Endothelial cell of hepatic sinusoid (primary cell): ENCODE results near the gene SVOP.
"Not testable (repeated sequence)": the region's sequence is repeated elsewhere in the genome, so short reads cannot be mapped to it uniquely, and the experiment has no call there.

Experiments
- in situ Hi-C: cut with HindIII; loops from 2 replicates; pipeline ENCODE4 v1.10.0; 2017; ENCODE audit warnings: low sequenced_read_pairs

SVOP gene

GRCh38 chr12:109033239-109034196 is 12.7 kb upstream of the SVOP start:
- in situ Hi-C loops, result no loop called here

DNA sequence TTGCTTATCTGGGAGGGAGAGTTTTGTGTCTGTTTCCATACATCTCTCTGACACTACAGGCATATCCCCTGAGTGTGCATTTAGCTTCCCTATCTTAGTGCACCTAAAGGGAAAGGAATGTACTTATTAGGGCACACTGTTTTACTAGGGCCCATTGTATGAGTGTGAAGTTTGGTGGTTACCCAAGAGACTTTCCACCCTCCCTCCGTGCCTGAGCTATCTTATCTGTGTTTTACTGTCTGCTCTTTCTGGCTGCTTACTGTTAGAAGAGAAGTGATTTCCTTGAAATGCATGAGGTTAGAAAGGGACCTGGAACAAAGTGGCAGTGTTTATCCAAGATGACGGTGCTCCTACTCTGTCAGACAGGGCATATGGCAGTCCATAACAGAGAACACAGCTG is 8.5 kb upstream of the SVOP start:
- in situ Hi-C loops, result no loop called here

DNA sequence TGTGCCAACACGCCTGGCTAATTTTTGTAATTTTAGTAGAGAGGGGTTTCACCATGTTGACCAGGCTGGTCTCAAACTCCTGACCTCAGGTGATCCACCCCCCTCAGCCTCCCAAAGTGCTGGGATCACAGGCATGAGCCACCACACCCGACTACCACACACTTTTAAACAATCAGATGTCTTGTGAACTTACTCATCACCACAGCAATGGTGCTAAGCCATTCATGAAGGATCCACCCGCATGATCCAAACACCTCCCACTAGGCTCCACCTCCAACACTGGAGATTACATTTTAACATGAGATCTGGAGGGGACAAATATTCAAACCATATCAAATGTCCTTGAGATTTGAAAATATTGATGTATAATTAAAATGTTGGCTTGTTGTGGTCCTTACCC is 7.8 kb upstream of the SVOP start:
- in situ Hi-C loops, result not testable (repeated sequence)

DNA sequence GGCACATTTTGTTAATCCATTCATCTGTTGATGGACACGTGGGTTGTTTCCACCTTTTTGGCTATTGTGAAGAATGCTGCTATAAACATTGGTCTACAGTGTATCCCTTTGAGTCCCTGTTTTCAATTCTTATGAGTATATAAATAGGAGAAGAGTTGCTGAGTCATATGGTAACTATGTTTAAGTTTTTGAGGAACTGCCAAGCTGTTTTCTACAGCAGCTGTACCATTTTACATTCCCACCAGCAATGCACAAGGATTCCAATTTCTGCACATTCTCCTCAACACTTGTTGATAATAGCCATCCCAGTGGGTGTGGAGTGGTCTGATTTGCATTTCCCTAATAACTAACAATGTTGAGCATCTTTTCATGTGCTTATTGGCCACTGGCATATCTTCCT is 6.9 kb upstream of the SVOP start:
- in situ Hi-C loops, result no loop called here

DNA sequence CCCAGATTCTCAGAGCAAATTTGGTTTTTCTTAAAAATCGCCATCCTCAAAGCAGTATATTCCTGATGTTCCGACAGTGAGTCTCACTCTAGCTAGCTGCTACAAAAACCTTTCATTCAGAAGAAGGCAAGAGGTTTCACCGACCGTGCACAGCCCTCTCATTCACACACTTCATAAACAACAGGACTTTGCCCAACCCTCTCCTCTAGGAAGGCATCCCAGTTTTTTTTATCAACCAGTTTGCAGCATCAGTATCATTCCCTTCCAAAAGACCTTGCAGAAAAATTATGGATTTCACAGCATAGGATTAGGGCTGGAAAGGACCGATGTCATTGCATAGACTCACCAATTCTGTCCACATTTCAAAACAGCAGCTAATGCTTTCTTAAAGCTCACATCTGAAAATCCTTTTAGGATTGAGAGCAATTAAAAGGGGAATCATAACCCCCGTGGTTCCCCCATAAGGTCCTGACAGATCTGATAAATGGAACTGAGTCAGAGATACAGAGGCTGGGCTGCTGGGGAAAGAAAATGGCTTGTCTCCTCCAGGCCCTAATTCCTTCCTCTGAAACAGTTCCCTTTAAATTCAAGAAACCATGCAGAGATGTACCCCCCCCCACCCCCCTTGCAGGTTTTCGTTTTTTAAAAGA is 597 bp downstream of the SVOP start:
- in situ Hi-C loops, result no loop called here

GRCh38 chr12:109018296-109018695 is 2.6 kb downstream of the SVOP start:
- in situ Hi-C loops, result loop anchor here (5.0 kb wide), 2 partner anchors 46 to 106 kb away; no protein-coding TSS in a partner anchor

DNA sequence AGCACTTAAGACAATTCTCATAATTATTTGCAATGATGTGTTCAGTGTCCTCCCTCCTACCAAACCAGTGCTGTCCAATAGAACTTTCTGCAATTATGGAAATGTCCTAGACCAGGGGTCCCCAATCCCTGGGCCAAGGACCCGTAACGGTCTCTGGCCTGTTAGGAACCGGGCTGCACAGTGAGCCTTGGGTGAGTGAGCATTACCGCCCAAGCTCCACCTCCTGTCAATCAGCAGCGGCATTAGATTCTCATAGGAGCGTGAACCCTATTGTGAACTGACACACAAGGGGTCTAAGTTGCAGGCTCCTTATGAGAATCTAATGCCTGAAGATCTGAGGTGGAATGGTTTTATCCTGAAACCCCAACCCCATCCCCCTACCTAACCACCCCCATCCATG is 3.9 kb downstream of the SVOP start:
- in situ Hi-C loops, result loop anchor here (5.0 kb wide), 2 partner anchors 45 to 105 kb away; no protein-coding TSS in a partner anchor

GRCh38 chr12:109016016-109016415 is 4.9 kb downstream of the SVOP start:
- in situ Hi-C loops, result loop anchor here (5.0 kb wide), 2 partner anchors 44 to 104 kb away; no protein-coding TSS in a partner anchor

- in situ Hi-C loops, result loop anchor here (5.0 kb wide), 2 partner anchors 43 to 103 kb away; no protein-coding TSS in a partner anchor
These were observed 5.7 kb downstream of the SVOP start for GRCh38 chr12:109014984-109015765.

DNA sequence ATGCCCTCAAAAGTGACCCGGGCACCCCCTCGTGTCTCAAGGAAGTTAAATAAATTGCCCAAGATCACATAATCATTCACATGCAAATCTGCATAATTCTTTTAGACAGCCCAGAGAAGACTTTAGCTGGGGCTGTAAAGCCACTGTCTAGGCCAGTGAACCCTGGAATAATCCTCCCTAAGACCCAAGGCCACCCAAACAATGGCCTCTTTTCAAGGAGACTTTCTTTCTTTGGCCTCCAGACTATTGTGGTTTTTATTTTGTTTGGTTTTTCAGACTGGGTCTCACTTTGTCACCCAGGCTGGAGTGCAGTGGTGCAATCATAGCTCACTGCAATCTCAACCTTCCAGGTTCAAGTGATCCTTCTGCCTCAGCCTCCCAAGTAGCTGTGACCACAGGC is 10.6 kb downstream of the SVOP start:
- in situ Hi-C loops, result no loop called here

- in situ Hi-C loops, result no loop called here
These were observed 11.1 kb downstream of the SVOP start for GRCh38 chr12:109009766-109010165.

- in situ Hi-C loops, result no loop called here
These were observed 16.9 kb downstream of the SVOP start for GRCh38 chr12:109004017-109004416.

DNA sequence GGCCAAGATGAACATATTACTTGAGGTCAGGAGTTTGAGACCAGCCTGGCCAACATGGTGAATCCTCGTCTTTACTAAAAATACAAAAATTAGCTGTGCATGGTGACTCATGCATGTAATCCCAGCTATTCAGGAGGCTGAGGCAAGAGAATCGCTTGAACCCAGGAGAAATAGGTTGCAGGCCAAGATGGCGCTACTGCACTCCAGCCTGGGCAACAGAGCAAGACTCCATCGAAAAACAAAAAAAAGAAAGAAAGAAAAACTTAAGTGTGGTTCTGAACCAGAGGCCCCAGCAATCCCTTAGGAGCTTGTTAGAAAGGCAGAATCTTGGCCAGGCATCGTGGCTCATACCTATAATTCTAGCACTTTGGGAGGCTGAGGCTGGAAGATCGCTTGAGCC is 24.5 kb downstream of the SVOP start:
- in situ Hi-C loops, result no loop called here

DNA sequence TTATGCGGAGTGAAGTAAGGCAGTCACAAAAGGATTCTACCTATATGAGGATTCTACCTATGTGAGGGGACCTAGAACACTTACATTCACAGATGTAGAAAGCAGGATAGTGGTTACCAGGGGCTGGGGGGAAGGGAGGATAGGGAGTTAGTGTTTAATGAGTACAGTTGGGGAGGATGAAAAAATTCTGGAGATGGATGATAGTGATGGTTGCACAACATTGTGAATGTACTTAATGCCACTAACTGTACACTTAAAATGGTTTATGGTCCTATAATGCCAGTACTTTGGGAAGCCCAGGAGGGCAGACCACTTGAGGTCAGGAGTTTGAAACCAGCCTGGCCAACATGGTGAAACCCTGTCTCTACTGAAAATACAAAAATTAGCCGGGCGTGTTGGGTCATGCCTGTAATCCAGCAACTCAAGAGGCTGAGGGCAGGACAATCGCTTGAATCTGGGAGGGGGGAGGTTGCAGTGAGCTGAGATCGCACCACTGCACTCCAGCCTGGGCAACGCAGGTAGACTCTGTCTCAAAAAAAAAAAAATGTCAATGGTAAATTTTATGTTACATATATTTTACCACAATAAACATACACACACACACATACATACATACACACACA is 25.4 kb downstream of the SVOP start:
- in situ Hi-C loops, result no loop called here

GRCh38 chr12:108990103-108990502 is 30.8 kb downstream of the SVOP start:
- in situ Hi-C loops, result not testable (repeated sequence)

- in situ Hi-C loops, result no loop called here
These were observed 31.5 kb downstream of the SVOP start for GRCh38 chr12:108989376-108989775.

GRCh38 chr12:108985750-108986149 is 35.1 kb downstream of the SVOP start:
- in situ Hi-C loops, result no loop called here

DNA sequence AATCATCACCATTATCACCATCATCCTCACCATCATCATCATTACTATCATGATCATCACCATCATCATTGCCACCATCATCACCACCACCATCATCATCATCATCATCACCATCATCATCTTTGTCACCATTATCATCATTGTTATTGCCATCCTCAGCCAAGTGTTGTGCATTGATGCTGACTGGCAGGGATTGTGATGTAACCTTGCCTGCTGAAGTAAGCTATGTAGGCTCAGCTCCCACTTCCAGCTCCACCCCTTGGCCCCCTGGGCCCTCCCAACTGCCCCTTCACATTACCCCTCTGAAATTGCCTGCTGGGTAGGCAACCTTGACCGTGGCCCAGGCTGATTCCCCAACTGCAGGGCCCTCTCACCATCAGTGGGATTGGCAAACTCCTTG is 37.6 kb downstream of the SVOP start:
- in situ Hi-C loops, result no loop called here

- in situ Hi-C loops, result no loop called here
These were observed 38.1 kb downstream of the SVOP start for GRCh38 chr12:108982621-108983219.

DNA sequence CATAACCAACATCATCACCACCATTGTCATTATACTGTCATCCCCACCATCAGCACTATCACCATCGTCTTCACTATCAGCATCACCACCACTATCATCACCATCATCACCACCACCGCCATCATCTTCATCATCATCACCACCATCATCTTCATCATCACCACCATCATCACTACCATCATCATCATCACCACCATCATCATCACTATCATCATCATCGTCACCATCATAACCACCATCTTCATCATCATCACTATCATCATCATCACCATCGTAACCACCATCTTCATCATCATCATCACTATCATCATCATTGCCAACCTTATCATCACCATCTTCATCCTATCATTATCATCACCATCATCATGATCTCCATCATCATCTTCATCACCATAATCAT is 39.0 kb downstream of the SVOP start:
- in situ Hi-C loops, result no loop called here
